Measurements from ENCODE around the gene HSPBP1.

HSPBP1 gene

GRCh38 chr19:55229789-55230182, 50.1 kb downstream of the HSPBP1 start:
- H3K27ac ChIP-seq (replicated peaks) = no peak overlapping the region
- H3K27me3 ChIP-seq (ENCODE audit: insufficient read depth, poor library complexity, severe bottlenecking) = no peaks in the 10 kb centered on the region
- TF ChIP-seq CTCF (IDR thresholded peaks at IDR 0.05; ENCODE audit: insufficient read depth, low read length) (no peak), SPI1 (IDR thresholded peaks at IDR 0.05; ENCODE audit: borderline replicate concordance, low read depth) (no peak), GABPA (IDR thresholded peaks at IDR 0.05; ENCODE audit: low read depth) (no peak), REST (IDR thresholded peaks at IDR 0.05; ENCODE audit: insufficient replicate concordance, low read depth) (no peak), POLR2AphosphoS5 (IDR thresholded peaks at IDR 0.05; ENCODE audit: low read depth) (no peak)
- DNase-seq (ENCODE audit: low read depth in 1 of 2, low spot score in 1 of 2) = no peak
- no peak overlapping the region for H3K4me3 ChIP-seq (replicated peaks; ENCODE audit: insufficient read depth, low read length)

DNA sequence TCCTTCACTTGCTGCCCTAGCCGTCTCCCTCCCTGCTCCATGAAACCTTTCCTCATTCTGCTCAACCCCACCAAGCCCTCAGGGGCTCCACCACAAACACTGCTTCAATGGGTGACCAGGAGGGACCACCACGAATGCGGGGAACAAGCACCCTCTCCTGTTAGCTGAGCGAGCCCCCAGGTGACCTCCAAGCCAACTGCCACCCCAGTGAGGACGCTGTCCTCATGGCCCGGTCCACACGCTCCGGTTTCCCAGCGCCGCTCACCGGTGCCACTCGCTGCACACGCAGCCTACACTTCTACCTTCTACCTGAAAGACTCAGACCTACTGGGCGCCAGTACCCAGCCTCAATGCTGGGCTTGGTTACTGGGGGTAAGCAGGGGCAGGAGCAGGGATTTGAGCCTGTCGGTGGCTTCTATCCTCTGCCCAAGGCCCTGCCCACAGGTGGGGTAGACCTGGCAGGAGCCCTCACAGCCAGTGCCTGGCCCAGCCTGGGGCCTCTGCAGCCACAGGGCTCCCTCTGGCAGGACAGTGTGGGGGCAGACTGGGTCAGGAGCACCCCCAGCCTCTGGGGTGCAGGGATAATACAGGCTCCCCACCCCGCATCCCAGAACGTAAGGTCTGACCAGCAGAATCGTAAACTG, 50.6 kb downstream of the HSPBP1 start:
- H3K4me3 ChIP-seq (replicated peaks; ENCODE audit: insufficient read depth, low read length) = no peak overlapping the region
- H3K27ac ChIP-seq (replicated peaks) = no peak overlapping the region
- DNase-seq (ENCODE audit: low read depth in 1 of 2, low spot score in 1 of 2) = no peak
- TF ChIP-seq CTCF (IDR thresholded peaks at IDR 0.05; ENCODE audit: insufficient read depth, low read length) = no peak
- no peak for TF ChIP-seq SPI1 (IDR thresholded peaks at IDR 0.05; ENCODE audit: borderline replicate concordance, low read depth)
- no peak for TF ChIP-seq REST (IDR thresholded peaks at IDR 0.05; ENCODE audit: insufficient replicate concordance, low read depth)
- TF ChIP-seq POLR2AphosphoS5 (IDR thresholded peaks at IDR 0.05; ENCODE audit: low read depth) = no peak
- TF ChIP-seq GABPA (IDR thresholded peaks at IDR 0.05; ENCODE audit: low read depth) = no peak
- no peaks in the 10 kb centered on the region for H3K27me3 ChIP-seq (ENCODE audit: insufficient read depth, poor library complexity, severe bottlenecking)

DNA sequence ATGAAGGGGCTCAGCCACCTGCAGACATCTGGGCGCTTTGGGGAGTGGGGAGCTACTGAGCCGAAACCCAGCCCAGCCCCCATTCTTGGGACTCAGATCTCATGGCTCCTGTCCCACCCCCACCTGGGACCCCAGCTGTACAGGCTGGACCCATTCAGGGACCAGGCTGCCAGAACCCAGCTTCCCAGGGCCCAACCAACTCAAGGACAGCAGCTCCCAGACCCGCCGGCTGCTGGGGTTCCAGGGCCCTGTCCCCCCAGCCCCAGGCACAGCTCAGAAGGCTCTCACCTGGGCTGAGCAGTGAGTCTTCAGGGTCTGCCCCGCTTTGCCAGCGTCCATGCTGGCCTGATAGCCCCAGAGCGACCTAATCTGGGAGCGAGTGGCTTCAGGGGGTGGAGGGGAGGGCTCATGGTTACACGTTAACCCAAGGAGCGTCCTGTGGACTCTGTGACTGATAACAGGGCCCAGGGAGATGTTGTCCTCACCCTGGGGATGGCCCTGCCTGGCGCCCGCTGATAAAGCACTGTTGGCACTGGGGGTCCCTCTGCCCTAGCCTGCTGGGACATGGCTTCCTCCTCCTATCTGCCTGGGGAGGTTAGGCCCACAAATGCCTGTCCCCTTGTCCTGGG, 51.4 kb downstream of the HSPBP1 start, which contains the start of gene TMEM86B:
Gene TMEM86B, minus strand, starts transcription at position 361 of the 629 bp plus-strand sequence. Its CDS starts 22 bp downstream, at position 339.
- Histone ChIP-seq H3K27me3 (ENCODE audit: insufficient read depth, poor library complexity, severe bottlenecking) (no peaks in the 10 kb centered on the region), H3K4me3 (replicated peaks; ENCODE audit: insufficient read depth, low read length) (no peak within 1 kb of the TSS), H3K27ac (replicated peaks) (no peak within 1 kb of the TSS)
- no peak for DNase-seq (ENCODE audit: low read depth in 1 of 2, low spot score in 1 of 2)
- TF ChIP-seq POLR2AphosphoS5 (IDR thresholded peaks at IDR 0.05; ENCODE audit: low read depth) (peak; percentile 13; the same call in 1 of the 2 replicates), GABPA (IDR thresholded peaks at IDR 0.05; ENCODE audit: low read depth) (no peak)

DNA sequence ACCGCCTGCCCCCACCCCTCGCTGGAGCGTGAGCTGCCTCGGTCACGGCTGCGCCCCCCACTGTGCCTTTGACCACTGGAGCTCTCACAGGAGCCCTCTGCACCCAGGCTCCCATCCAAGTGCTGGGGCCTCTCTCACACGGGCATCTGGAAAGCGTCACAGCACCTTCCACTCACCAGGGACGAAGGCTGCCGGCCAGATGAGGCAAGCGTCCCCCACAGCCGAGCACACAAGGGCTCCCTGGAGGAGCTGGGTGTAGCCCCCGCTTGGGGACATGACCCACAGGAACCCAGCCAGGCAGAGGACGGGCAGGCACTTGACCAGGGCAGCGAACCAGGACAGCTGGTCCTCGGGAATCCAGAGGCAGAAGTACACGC, 51.9 kb downstream of the HSPBP1 start:
- Histone ChIP-seq H3K27me3 (ENCODE audit: insufficient read depth, poor library complexity, severe bottlenecking) (no peaks in the 10 kb centered on the region), H3K4me3 (replicated peaks; ENCODE audit: insufficient read depth, low read length) (no peak overlapping the region), H3K27ac (replicated peaks) (no peak overlapping the region)
- DNase-seq (ENCODE audit: low read depth in 1 of 2, low spot score in 1 of 2) = no peak
- TF ChIP-seq GABPA (IDR thresholded peaks at IDR 0.05; ENCODE audit: low read depth) (no peak), REST (IDR thresholded peaks at IDR 0.05; ENCODE audit: insufficient replicate concordance, low read depth) (no peak), CTCF (IDR thresholded peaks at IDR 0.05; ENCODE audit: insufficient read depth, low read length) (no peak), POLR2AphosphoS5 (IDR thresholded peaks at IDR 0.05; ENCODE audit: low read depth) (no peak), SPI1 (IDR thresholded peaks at IDR 0.05; ENCODE audit: borderline replicate concordance, low read depth) (no peak)

Measured in HL-60 (cell line).